ENCODE results near the gene GPC3. TPM values are rescaled to one million over a fixed set of nuclear protein-coding genes. Genes with fewer than 3 reads are reported as not detected.

The GPC3 gene
- total and polyA plus RNA-seq, 7 donors: 0.43 to 2.3 (median 1.4) TPM

GRCh38 chrX:133985967-133986683 is 731 bp upstream of the GPC3 start:
- H3K4me3 ChIP-seq: peak overlapping the region; percentile 58
- intact Hi-C loops (cut with DNase I): no loop called here
- H3K27me3 ChIP-seq (ENCODE audit: insufficient read depth in 3 of 3, low read length in 2 of 3): peaks cover 0 to 35% (median 0%) of the 10 kb centered on the region in 3 donors
- no peak overlapping the region for H3K27ac ChIP-seq
- ATAC-seq (no peak), DNase-seq (no peak)
- H3K9me3 ChIP-seq: no peaks in the 10 kb centered on the region
- 7 to 36% (median 13%) methylated on average over 14 of the region's 14 CpGs for WGBS, 3 donors
- no peaks in the 10 kb centered on the region for H3K36me3 ChIP-seq (ENCODE audit: insufficient read depth in 1 of 2, low read depth in 1 of 2)
- TF ChIP-seq CTCF (IDR thresholded peaks at IDR 0.05): no peak
- no peaks in the 10 kb centered on the region for H3K4me1 ChIP-seq

- no peak for TF ChIP-seq CTCF (IDR thresholded peaks at IDR 0.05)
- no peaks in the 10 kb centered on the region for H3K4me1 ChIP-seq
- DNase-seq: no peak
- intact Hi-C loops (cut with DNase I): no loop called here
- peak overlapping the region; percentile 58 for H3K4me3 ChIP-seq
- H3K27ac ChIP-seq: no peak overlapping the region
- H3K9me3 ChIP-seq: no peaks in the 10 kb centered on the region
- no peak for ATAC-seq
- WGBS, 3 donors: 2 to 32% (median 5%) methylated on average over 10 to 16 of the region's 16 CpGs
- peaks cover 0 to 39% (median 0%) of the 10 kb centered on the region in 3 donors for H3K27me3 ChIP-seq (ENCODE audit: insufficient read depth in 3 of 3, low read length in 2 of 3)
- H3K36me3 ChIP-seq (ENCODE audit: insufficient read depth in 1 of 2, low read depth in 1 of 2): no peaks in the 10 kb centered on the region
Observed at GRCh38 chrX:133984857-133985163, 584 bp downstream of the GPC3 start.

GRCh38 chrX:133983974-133984845 is 1.2 kb downstream of the GPC3 start:
- Histone ChIP-seq H3K9me3 (no peaks in the 10 kb centered on the region), H3K36me3 (ENCODE audit: insufficient read depth in 1 of 2, low read depth in 1 of 2) (no peaks in the 10 kb centered on the region), H3K27me3 (ENCODE audit: insufficient read depth in 3 of 3, low read length in 2 of 3) (peaks cover 0 to 39% (median 0%) of the 10 kb centered on the region in 3 donors), H3K4me1 (no peaks in the 10 kb centered on the region), H3K27ac (no peak overlapping the region), H3K4me3 (no peak overlapping the region)
- 5 to 43% (median 8%) methylated on average over 35 to 40 of the region's 40 CpGs for WGBS, 3 donors
- intact Hi-C loops (cut with DNase I): no loop called here
- TF ChIP-seq CTCF (IDR thresholded peaks at IDR 0.05): no peak
- DNase-seq (no peak), ATAC-seq (no peak)

GRCh38 chrX:133983256-133983973 is 2.0 kb downstream of the GPC3 start:
- 42 to 48% (median 43%) methylated on average over 7 to 8 of the region's 8 CpGs for WGBS, 3 donors
- DNase-seq: no peak
- no peaks in the 10 kb centered on the region for H3K36me3 ChIP-seq (ENCODE audit: insufficient read depth in 1 of 2, low read depth in 1 of 2)
- ATAC-seq: no peak
- no peaks in the 10 kb centered on the region for H3K9me3 ChIP-seq
- no peak overlapping the region for H3K4me3 ChIP-seq
- H3K27me3 ChIP-seq (ENCODE audit: insufficient read depth in 3 of 3, low read length in 2 of 3): peaks cover 0 to 42% (median 0%) of the 10 kb centered on the region in 3 donors
- intact Hi-C loops (cut with DNase I): no loop called here
- H3K4me1 ChIP-seq: no peaks in the 10 kb centered on the region
- TF ChIP-seq CTCF (IDR thresholded peaks at IDR 0.05): no peak
- no peak overlapping the region for H3K27ac ChIP-seq
